K562 (cell line): ENCODE measurements around the gene SORCS1. TPM values are rescaled to one million over a fixed set of nuclear protein-coding genes. Genes with fewer than 3 reads are reported as not detected.

Source experiments
- ATF7 ChIP-seq: fragments of 450-650 bp; IDR thresholded peaks from 2 replicates; pipeline ENCODE4 v1.7.1; 2014; ENCODE audit warnings: mild to moderate bottlenecking, moderate library complexity
- CBX5 ChIP-seq: IDR thresholded peaks from 2 replicates; pipeline ENCODE4 v1.6.1; 2014; ENCODE audit warnings: low read depth, borderline replicate concordance
- GABPB1 ChIP-seq: sonication (generic); formaldehyde crosslinking; IDR thresholded peaks from 2 replicates; pipeline ENCODE4 v1.8.0; 2022; ENCODE audit warnings: mild to moderate bottlenecking, missing genetic modification reagents
- HDAC3 ChIP-seq: fragments of 450-650 bp; IDR thresholded peaks from 2 replicates; pipeline ENCODE4 v1.6.1; 2018; ENCODE audit warnings: borderline replicate concordance, mild to moderate bottlenecking, moderate library complexity; ENCODE audit not compliant: partially characterized antibody
- HMG20B ChIP-seq: fragments of 250-450 bp; sonication (Bioruptor Pico); IDR thresholded peaks from 2 replicates; pipeline ENCODE4 v1.5.0; 2021; ENCODE audit warnings: mild to moderate bottlenecking
- JUNB ChIP-seq: fragments of 450-650 bp; formaldehyde crosslinking; conservative IDR thresholded peaks from 2 replicates; pipeline ENCODE4 v1.4.0; 2020; ENCODE audit warnings: mild to moderate bottlenecking
- MEIS2 ChIP-seq: fragments of 450-650 bp; IDR thresholded peaks from 2 replicates; pipeline ENCODE4 v1.6.1; 2014; ENCODE audit warnings: mild to moderate bottlenecking; ENCODE audit not compliant: partially characterized antibody
- NFRKB ChIP-seq: fragments of 450-650 bp; IDR thresholded peaks from 2 replicates; pipeline ENCODE4 v1.6.1; 2016; ENCODE audit warnings: low read depth
- STAT5B ChIP-seq: fragments of 250-450 bp; sonication (Bioruptor Pico); IDR thresholded peaks from 2 replicates; pipeline ENCODE4 v1.8.0; 2021; ENCODE audit warnings: mild to moderate bottlenecking, inconsistent platforms
- ZFP1 ChIP-seq: fragments of 450-650 bp; formaldehyde crosslinking; IDR thresholded peaks from 2 replicates; pipeline ENCODE4 v1.4.0; 2020; ENCODE audit warnings: mild to moderate bottlenecking, mixed read lengths
- ZNF445 ChIP-seq: fragments of 250-450 bp; sonication (Bioruptor Pico); IDR thresholded peaks from 2 replicates; pipeline ENCODE4 v1.4.0; 2020; ENCODE audit warnings: low read depth, mild to moderate bottlenecking, moderate library complexity
- ZNF551 ChIP-seq: fragments of 250-450 bp; sonication (Bioruptor Pico); IDR thresholded peaks from 2 replicates; pipeline ENCODE4 v1.5.0; 2021; ENCODE audit warnings: mild to moderate bottlenecking, moderate library complexity
- ZNF561 ChIP-seq: fragments of 450-650 bp; formaldehyde crosslinking; conservative IDR thresholded peaks from 2 replicates; pipeline ENCODE4 v1.4.0; 2020; ENCODE audit warnings: mild to moderate bottlenecking, moderate library complexity
- polyA plus RNA-seq, 8 experiments: library from polyadenylated mRNA; depleted of rRNA in 4 of 8; stranded (reverse) in 5 of 8; unstranded in 3 of 8; fragments of >200 nt; fragmentation: Nextera tagmentation in 2 of 8; fragmentation: Illumina TruSeq in 1 of 8; extraction: Ambion mirVana in 2 of 8; extraction: Trizol in 1 of 8; gene quantifications; 2 replicates each; pipeline versions ENCODE4 v1.2.1 to v1.2.3, GENCODE V29; 2011 to 2014; ENCODE audit warnings: inconsistent platforms in 1 of 8, missing spikeins in 1 of 8
- total RNA-seq, 7 experiments: library from RNA; depleted of rRNA in 6 of 7; stranded (reverse); fragments of >200 nt in 6 of 7; fragmentation: Illumina TruSeq in 2 of 7; extraction: Trizol in 2 of 7; gene quantifications; 2 replicates each; pipeline versions ENCODE4 v1.2.1 to v1.2.3, GENCODE V29; 2011 to 2021; ENCODE audit warnings: low replicate concordance in 1 of 7
- TF ChIP-seq, protein P1 (sequence below): fragments of 450-650 bp; IDR thresholded peaks from 2 replicates; pipeline ENCODE4 v1.6.1; 2016

The SORCS1 gene
- total and polyA plus RNA-seq, 9 of the 15 experiments (the other 6 are each of a cell fraction or from before 2014, with no cell fraction given) = 1.5 to 3.9 (median 2.7) TPM

DNA sequence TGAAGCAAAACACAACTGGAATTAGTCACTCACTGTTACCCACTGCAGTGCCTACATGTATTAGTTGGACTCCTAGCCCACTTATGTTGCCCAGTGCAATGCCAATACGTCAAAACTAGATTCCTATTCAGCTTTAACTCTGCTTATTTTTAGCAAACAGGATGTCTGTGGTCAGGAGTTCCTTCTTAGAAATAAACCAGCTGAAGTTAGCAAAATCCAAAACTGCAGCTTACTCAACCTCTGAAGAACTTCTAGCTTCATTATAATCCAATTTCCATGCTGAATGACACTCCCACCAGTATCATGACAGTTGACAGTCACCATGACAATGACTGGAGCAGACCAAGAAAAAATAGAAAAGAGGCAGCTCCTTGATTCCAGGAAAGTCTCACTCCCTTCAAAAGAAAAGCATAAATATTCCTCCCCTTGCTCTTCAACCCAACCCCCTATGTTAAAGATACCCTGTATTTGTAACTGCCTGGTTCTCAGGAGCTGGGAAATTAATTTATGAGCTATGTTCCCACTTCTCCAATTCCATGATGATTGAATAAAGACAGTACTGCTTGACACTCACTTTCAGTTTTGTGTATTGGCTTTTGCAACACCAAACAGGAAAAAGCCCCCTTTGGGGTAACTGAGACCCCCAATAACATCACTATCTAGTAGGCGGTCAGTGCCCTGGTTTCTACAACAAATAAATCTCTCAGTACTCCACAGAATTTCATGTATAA is 327.4 kb downstream of the SORCS1 start (continued):
- TF ChIP-seq ZNF445 (CRISPR knock-in tag) (no peak), GABPB1 (CRISPR knock-in tag) (no peak), NFRKB (no peak), HMG20B (CRISPR knock-in tag) (no peak), STAT5B (CRISPR knock-in tag) (no peak), ZNF561 (no peak), ZNF551 (CRISPR knock-in tag) (no peak), CBX5 (no peak), MEIS2 (peak; percentile 23), HDAC3 (no peak), ATF7 (no peak), ZFP1 (CRISPR knock-in tag) (no peak), JUNB (no peak)
- TF ChIP-seq, protein P1, sequence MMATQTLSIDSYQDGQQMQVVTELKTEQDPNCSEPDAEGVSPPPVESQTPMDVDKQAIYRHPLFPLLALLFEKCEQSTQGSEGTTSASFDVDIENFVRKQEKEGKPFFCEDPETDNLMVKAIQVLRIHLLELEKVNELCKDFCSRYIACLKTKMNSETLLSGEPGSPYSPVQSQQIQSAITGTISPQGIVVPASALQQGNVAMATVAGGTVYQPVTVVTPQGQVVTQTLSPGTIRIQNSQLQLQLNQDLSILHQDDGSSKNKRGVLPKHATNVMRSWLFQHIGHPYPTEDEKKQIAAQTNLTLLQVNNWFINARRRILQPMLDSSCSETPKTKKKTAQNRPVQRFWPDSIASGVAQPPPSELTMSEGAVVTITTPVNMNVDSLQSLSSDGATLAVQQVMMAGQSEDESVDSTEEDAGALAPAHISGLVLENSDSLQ = peak; percentile 48
